K562 (cell line): Measurements from ENCODE around the gene RPP38. TPM values are rescaled to one million over a fixed set of nuclear protein-coding genes. Genes with fewer than 3 reads are reported as not detected.

ENCODE experiments used
- ATAC-seq: fragments of 200-7000 bp; cut with Tn5 transposase; 3 replicates; pipeline ENCODE4 v1.9.1; 2020; ENCODE audit warnings: moderate library complexity
- BruUV-seq: library from RNA; stranded (reverse); fragments of 400-500 nt; replicated peaks from 2 replicates; lab custom pipeline; 2021; lab: Mats Ljungman, UMichigan
- CTCF ChIA-PET: fragments of 300-600 bp; formaldehyde crosslinking; extraction: SDS; loops from one replicate; lab custom pipeline; 2021; ENCODE audit warnings: low intra/inter-chr PET ratio; lab: Yijun Ruan, JAX
- POLR2A ChIA-PET: fragments of 300-600, 350-650 bp; sonication (Branson Sonifier 250); formaldehyde crosslinking; extraction: SDS; loops from one replicate; lab custom pipeline; 2021; ENCODE audit warnings: antibody characterized with exemption, inconsistent platforms; lab: Yijun Ruan, JAX
- DNase-seq, 4 experiments: peaks; one replicate each; pipeline versions ENCODE4 v3.0.0 to v3.0.0-alpha.2; 2011 to 2018; ENCODE audit warnings: low spot score in 3 of 4, mixed read lengths in 3 of 4; ENCODE audit errors: extremely low read depth in 1 of 4
- FAIRE-seq: peaks from 2 replicates; lab custom pipeline; 2011; peaks lifted over from hg19 to GRCh38; lab: Jason Lieb, UNC
- H2AFZ ChIP-seq: 2 replicates; pipeline ENCODE4 v1.6.0; 2011; ENCODE audit warnings: low read depth, low read length, control low read depth, inconsistent platforms
- H3K27ac ChIP-seq: fragments of 200-600 bp; 3 replicates; pipeline ENCODE4 v1.8.0; 2011; ENCODE audit warnings: low read depth, mild to moderate bottlenecking, control low read depth, inconsistent platforms, low read length, moderate library complexity, mixed read lengths; ENCODE audit errors: extremely low read depth
- H3K27me3 ChIP-seq, 2 experiments: fragments of 300-600 bp in 1 of 2; 2 replicates in 1 of 2; 3 replicates in 1 of 2; pipeline versions ENCODE4 v1.6.0 to v1.8.0; 2011; ENCODE audit warnings: inconsistent platforms in 2 of 2, low read length in 2 of 2, mild to moderate bottlenecking in 1 of 2, mixed read lengths in 1 of 2, moderate library complexity in 1 of 2; ENCODE audit not compliant: control insufficient read depth in 2 of 2, insufficient read depth in 2 of 2
- H3K36me3 ChIP-seq: fragments of 300-600 bp; 3 replicates; pipeline ENCODE4 v1.8.0; 2011; ENCODE audit warnings: mild to moderate bottlenecking, low read length, inconsistent platforms; ENCODE audit not compliant: control insufficient read depth, insufficient read depth
- H3K4me1 ChIP-seq, 2 experiments: fragments of 200-600 bp in 1 of 2; replicated peaks in 1 of 2; 2 replicates in 1 of 2; 3 replicates in 1 of 2; pipeline versions ENCODE4 v1.5.1 to v1.8.0; 2011; ENCODE audit warnings: inconsistent platforms in 2 of 2, low read length in 2 of 2, mild to moderate bottlenecking in 1 of 2, mixed read lengths in 1 of 2, moderate library complexity in 1 of 2; ENCODE audit not compliant: control insufficient read depth in 2 of 2, insufficient read depth in 2 of 2
- H3K4me2 ChIP-seq: 2 replicates; pipeline ENCODE4 v1.6.1; 2011; ENCODE audit warnings: low read length, control low read depth, inconsistent platforms, mixed read lengths; ENCODE audit not compliant: insufficient read depth
- H3K4me3 ChIP-seq: fragments of 200-600 bp; sonication (generic), shearing (Covaris generic); 2 replicates; pipeline ENCODE4 v1.5.1; 2016; ENCODE audit warnings: control low read depth, inconsistent platforms
- H3K79me2 ChIP-seq: fragments of 200-600 bp; 3 replicates; pipeline ENCODE4 v1.8.0; 2011; ENCODE audit warnings: low read length, inconsistent platforms; ENCODE audit not compliant: control insufficient read depth, insufficient read depth
- H3K9ac ChIP-seq, 2 experiments: 2 replicates each; pipeline versions ENCODE4 v1.6.0 to v1.6.1; 2011; ENCODE audit warnings: low read depth in 2 of 2, low read length in 2 of 2, control low read depth in 1 of 2, inconsistent platforms in 1 of 2, mild to moderate bottlenecking in 1 of 2, mixed read lengths in 1 of 2; ENCODE audit not compliant: insufficient read depth in 1 of 2
- H3K9me1 ChIP-seq: one replicate; pipeline ENCODE4 v1.6.0; 2011; ENCODE audit warnings: inconsistent platforms, mild to moderate bottlenecking, low read length, moderate library complexity; ENCODE audit not compliant: control insufficient read depth, insufficient read depth
- H3K9me3 ChIP-seq: replicated peaks from 2 replicates; pipeline ENCODE4 v1.5.1; 2011; ENCODE audit warnings: low read depth, low read length, inconsistent platforms; ENCODE audit not compliant: control insufficient read depth, insufficient read depth
- H4K20me1 ChIP-seq: replicated peaks from 2 replicates; pipeline ENCODE4 v1.6.1; 2011; ENCODE audit warnings: low read length, inconsistent platforms, mixed read lengths; ENCODE audit not compliant: control insufficient read depth, insufficient read depth
- CSDE1 ChIP-seq, 2 experiments: fragments of 450-650 bp; IDR thresholded peaks; 2 replicates each; pipeline ENCODE4 v1.6.1; 2016; ENCODE audit warnings: mild to moderate bottlenecking in 1 of 2
- MCM3 ChIP-seq: fragments of 450-650 bp; IDR thresholded peaks from 2 replicates; pipeline ENCODE4 v1.6.1; 2016
- MIER1 ChIP-seq: fragments of 450-650 bp; IDR thresholded peaks from 2 replicates; pipeline ENCODE4 v1.6.1; 2016; ENCODE audit warnings: antibody characterized with exemption, mild to moderate bottlenecking, low read depth
- MTF1 ChIP-seq: fragments of 250-450 bp; sonication (Bioruptor Pico); IDR thresholded peaks from 2 replicates; pipeline ENCODE4 v1.9.0; 2021; ENCODE audit warnings: moderate library complexity, mild to moderate bottlenecking, inconsistent platforms, borderline replicate concordance
- PHF21A ChIP-seq: fragments of 450-650 bp; IDR thresholded peaks from 2 replicates; pipeline ENCODE4 v1.6.1; 2017; ENCODE audit warnings: low read depth, borderline replicate concordance
- PTRF ChIP-seq: fragments of 450-650 bp; IDR thresholded peaks from 2 replicates; pipeline ENCODE4 v1.6.1; 2016; ENCODE audit warnings: mild to moderate bottlenecking, missing genetic modification characterization, missing compliant biosample characterization
- SAFB2 ChIP-seq: fragments of 200-400 bp; formaldehyde crosslinking; IDR thresholded peaks from 2 replicates; pipeline ENCODE4 v1.6.1; 2018; ENCODE audit warnings: borderline replicate concordance, low read length, low read depth, moderate library complexity; ENCODE audit not compliant: severe bottlenecking
- SLC30A9 ChIP-seq: fragments of 250-450 bp; sonication (Bioruptor Pico); IDR thresholded peaks from 2 replicates; pipeline ENCODE4 v1.8.0; 2022; ENCODE audit warnings: mild to moderate bottlenecking, moderate library complexity
- STAT5B ChIP-seq: fragments of 250-450 bp; sonication (Bioruptor Pico); IDR thresholded peaks from 2 replicates; pipeline ENCODE4 v1.8.0; 2021; ENCODE audit warnings: mild to moderate bottlenecking, inconsistent platforms
- TCF3 ChIP-seq: sonication (generic); formaldehyde crosslinking; IDR thresholded peaks from 2 replicates; pipeline ENCODE4 v1.4.0; 2020; ENCODE audit warnings: mild to moderate bottlenecking, missing genetic modification reagents
- ZBTB1 ChIP-seq: sonication (generic); formaldehyde crosslinking; IDR thresholded peaks from 2 replicates; pipeline ENCODE4 v1.8.1; 2023; ENCODE audit warnings: missing genetic modification reagents, low read depth, mild to moderate bottlenecking, borderline replicate concordance
- ZNF551 ChIP-seq: fragments of 250-450 bp; sonication (Bioruptor Pico); IDR thresholded peaks from 2 replicates; pipeline ENCODE4 v1.5.0; 2021; ENCODE audit warnings: mild to moderate bottlenecking, moderate library complexity
- ZNF778 ChIP-seq: fragments of 450-650 bp; formaldehyde crosslinking; IDR thresholded peaks from 2 replicates; pipeline ENCODE4 v1.4.0; 2020; ENCODE audit warnings: mild to moderate bottlenecking, moderate library complexity
- WGBS: fragments of 100-300 bp; shearing (Covaris generic); methylation state at CpG from one replicate; pipeline ENCODE4 v1.1.6; 2016; ENCODE audit warnings: low coverage, mixed read lengths; ENCODE audit not compliant: insufficient coverage; ENCODE audit errors: missing lambda C conversion rate; 5-methylcytosine and 5-hydroxymethylcytosine counted together
- in situ Hi-C: fragments of 300-500 bp; cut with MboI; formaldehyde crosslinking; loops from 4 replicates; pipeline ENCODE4 v1.15.0; 2018; ENCODE audit warnings: inconsistent platforms, mixed read lengths
- intact Hi-C: fragments of 100-400 bp; cut with micrococcal nuclease; formaldehyde crosslinking; loops from 2 replicates; pipeline ENCODE4 v1.14.2; 2022
- polyA plus RNA-seq, 8 experiments: library from polyadenylated mRNA; depleted of rRNA in 4 of 8; stranded (reverse) in 5 of 8; unstranded in 3 of 8; fragments of >200 nt; fragmentation: Nextera tagmentation in 2 of 8; fragmentation: Illumina TruSeq in 1 of 8; extraction: Ambion mirVana in 2 of 8; extraction: Trizol in 1 of 8; gene quantifications; 2 replicates each; pipeline versions ENCODE4 v1.2.1 to v1.2.3, GENCODE V29; 2011 to 2014; ENCODE audit warnings: inconsistent platforms in 1 of 8, missing spikeins in 1 of 8
- total RNA-seq, 7 experiments: library from RNA; depleted of rRNA in 6 of 7; stranded (reverse); fragments of >200 nt in 6 of 7; fragmentation: Illumina TruSeq in 2 of 7; extraction: Trizol in 2 of 7; gene quantifications; 2 replicates each; pipeline versions ENCODE4 v1.2.1 to v1.2.3, GENCODE V29; 2011 to 2021; ENCODE audit warnings: low replicate concordance in 1 of 7
- TF ChIP-seq, protein P1 (sequence below): IDR thresholded peaks from 3 replicates; pipeline ENCODE4 v1.6.1; 2011; ENCODE audit warnings: borderline replicate concordance, mild to moderate bottlenecking; ENCODE audit not compliant: insufficient read length, insufficient read depth
- TF ChIP-seq, protein P2 (sequence below): fragments of 150-350 bp; conservative IDR thresholded peaks from 2 replicates; pipeline ENCODE4 v1.6.1; 2014; ENCODE audit warnings: low read length

RPP38 gene
- total and polyA plus RNA-seq, 9 of the 15 experiments (the other 6 are each of a cell fraction or from before 2014, with no cell fraction given): 26.3 to 58.6 (median 33.8) TPM

- no peak overlapping the region for H2AFZ ChIP-seq
- H4K20me1 ChIP-seq: no peaks in the 10 kb centered on the region
- no peaks in the 10 kb centered on the region for H3K4me1 ChIP-seq
- no peak for FAIRE-seq
- in situ Hi-C loops: no loop called here
- H3K9ac ChIP-seq: no peak overlapping the region
- H3K79me2 ChIP-seq: no peaks in the 10 kb centered on the region
- H3K36me3 ChIP-seq: no peaks in the 10 kb centered on the region
- H3K4me3 ChIP-seq: no peak overlapping the region
- no peaks in the 10 kb centered on the region for H3K9me3 ChIP-seq
- WGBS: 3% methylated on average over 2 of the region's 2 CpGs
- DNase-seq: no peak
- intact Hi-C loops: no loop called here
- ATAC-seq: no peak
- H3K27ac ChIP-seq: no peak overlapping the region
- no peak overlapping the region for H3K4me2 ChIP-seq
- CTCF ChIA-PET: no interaction called here
- POLR2A ChIA-PET: no interaction called here
- TF ChIP-seq MCM3: no peak
- TF ChIP-seq PHF21A: no peak
- no peak for TF ChIP-seq CSDE1 (IDR thresholded peaks at IDR 0.05)
- TF ChIP-seq MIER1: no peak
- TF ChIP-seq PTRF (tag): no peak
- no peak for TF ChIP-seq STAT5B
- no peak for TF ChIP-seq SLC30A9 (CRISPR knock-in tag)
- TF ChIP-seq TCF3 (CRISPR knock-in tag): no peak
- TF ChIP-seq SAFB2: no peak
- no peak for TF ChIP-seq ZNF778 (CRISPR knock-in tag)
- TF ChIP-seq, protein P1, sequence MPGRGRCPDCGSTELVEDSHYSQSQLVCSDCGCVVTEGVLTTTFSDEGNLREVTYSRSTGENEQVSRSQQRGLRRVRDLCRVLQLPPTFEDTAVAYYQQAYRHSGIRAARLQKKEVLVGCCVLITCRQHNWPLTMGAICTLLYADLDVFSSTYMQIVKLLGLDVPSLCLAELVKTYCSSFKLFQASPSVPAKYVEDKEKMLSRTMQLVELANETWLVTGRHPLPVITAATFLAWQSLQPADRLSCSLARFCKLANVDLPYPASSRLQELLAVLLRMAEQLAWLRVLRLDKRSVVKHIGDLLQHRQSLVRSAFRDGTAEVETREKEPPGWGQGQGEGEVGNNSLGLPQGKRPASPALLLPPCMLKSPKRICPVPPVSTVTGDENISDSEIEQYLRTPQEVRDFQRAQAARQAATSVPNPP: no peak
- TF ChIP-seq MTF1: no peak
- TF ChIP-seq, protein P2, sequence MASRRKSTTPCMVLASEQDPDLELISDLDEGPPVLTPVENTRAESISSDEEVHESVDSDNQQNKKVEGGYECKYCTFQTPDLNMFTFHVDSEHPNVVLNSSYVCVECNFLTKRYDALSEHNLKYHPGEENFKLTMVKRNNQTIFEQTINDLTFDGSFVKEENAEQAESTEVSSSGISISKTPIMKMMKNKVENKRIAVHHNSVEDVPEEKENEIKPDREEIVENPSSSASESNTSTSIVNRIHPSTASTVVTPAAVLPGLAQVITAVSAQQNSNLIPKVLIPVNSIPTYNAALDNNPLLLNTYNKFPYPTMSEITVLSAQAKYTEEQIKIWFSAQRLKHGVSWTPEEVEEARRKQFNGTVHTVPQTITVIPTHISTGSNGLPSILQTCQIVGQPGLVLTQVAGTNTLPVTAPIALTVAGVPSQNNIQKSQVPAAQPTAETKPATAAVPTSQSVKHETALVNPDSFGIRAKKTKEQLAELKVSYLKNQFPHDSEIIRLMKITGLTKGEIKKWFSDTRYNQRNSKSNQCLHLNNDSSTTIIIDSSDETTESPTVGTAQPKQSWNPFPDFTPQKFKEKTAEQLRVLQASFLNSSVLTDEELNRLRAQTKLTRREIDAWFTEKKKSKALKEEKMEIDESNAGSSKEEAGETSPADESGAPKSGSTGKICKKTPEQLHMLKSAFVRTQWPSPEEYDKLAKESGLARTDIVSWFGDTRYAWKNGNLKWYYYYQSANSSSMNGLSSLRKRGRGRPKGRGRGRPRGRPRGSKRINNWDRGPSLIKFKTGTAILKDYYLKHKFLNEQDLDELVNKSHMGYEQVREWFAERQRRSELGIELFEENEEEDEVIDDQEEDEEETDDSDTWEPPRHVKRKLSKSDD: no peak
- no peak for TF ChIP-seq ZNF551 (CRISPR knock-in tag)
- no peak for TF ChIP-seq ZBTB1 (CRISPR knock-in tag)
- H3K27me3 ChIP-seq: peaks cover 0 to 7% of the 10 kb centered on the region in 2 experiments; a peak in 2 of 5 replicates
- no peaks in the 10 kb centered on the region for H3K9me1 ChIP-seq
- no TSS peak for BruUV-seq
Measured at GRCh38 chr10:15060638-15061037, 36.5 kb upstream of the RPP38 start.
